Measurements from ENCODE around the gene CCL24. TPM values are rescaled to one million over a fixed set of nuclear protein-coding genes. Genes with fewer than 3 reads are reported as not detected.
A peak's percentile ranks its signal among the peaks of the same experiment; 100 is the strongest.
"Not testable (repeated sequence)": the region's sequence is repeated elsewhere in the genome, so short reads cannot be mapped to it uniquely, and the experiment has no call there.

Gene CCL24
- polyA plus RNA-seq, 4 donors: 2.9 to 76.7 (median 31.6) TPM

DNA sequence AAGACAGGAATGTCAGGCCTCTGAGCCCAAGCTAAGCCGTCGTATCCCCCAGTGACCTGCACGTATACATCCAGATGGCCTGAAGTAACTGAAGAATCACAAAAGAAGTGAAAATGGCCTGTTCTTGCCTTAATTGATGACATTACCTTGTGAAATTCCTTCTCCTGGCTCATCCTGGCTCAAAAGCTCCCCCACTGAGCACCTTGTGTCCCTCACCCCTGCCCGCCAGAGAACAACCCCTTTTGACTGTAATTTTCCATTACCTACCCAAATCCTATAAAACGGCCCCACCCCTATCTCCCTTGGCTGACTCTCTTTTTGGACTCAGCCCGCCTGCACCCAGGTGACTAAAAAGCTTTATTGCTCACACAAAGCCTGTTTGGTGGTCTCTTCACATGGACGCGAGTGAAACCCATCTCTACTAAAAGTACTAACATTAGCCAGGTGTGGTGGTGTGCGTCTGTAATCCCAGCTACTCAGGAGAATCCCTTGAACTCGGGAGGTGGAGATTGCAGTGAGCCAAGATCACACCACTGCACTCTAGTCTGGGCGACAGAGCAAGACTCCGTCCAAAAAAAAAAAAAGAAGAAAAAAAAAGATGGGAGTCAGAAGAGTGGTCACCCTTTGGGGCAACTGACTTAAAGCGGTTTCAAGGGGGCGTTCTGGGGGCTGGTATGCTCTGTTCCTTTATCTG is 25.3 kb downstream of the CCL24 start:
- not testable (repeated sequence) for DNase-seq; H3K9me3 ChIP-seq (ENCODE audit: control insufficient read depth in 2 of 2, insufficient read depth in 1 of 2, low read depth in 1 of 2, low read length in 1 of 2); H3K36me3 ChIP-seq (ENCODE audit: control insufficient read depth in 3 of 3, insufficient read depth in 2 of 3, low read depth in 1 of 3, low read length in 3 of 3); FAIRE-seq; H3K4me3 ChIP-seq (ENCODE audit: low read depth in 1 of 3, low read length in 3 of 3); H3K27me3 ChIP-seq (ENCODE audit: control insufficient read depth in 3 of 3, insufficient read depth in 3 of 3, low read length in 3 of 3); H3K27ac ChIP-seq (ENCODE audit: low read depth in 1 of 3, low read length in 2 of 3); H3K4me1 ChIP-seq (ENCODE audit: control insufficient read depth in 3 of 3, insufficient read depth in 2 of 3, low read depth in 1 of 3, low read length in 2 of 3)
- WGBS, 3 donors: 77 to 84% (median 83%) methylated on average over 14 of the region's 14 CpGs

- not testable (repeated sequence) for H3K4me1 ChIP-seq (ENCODE audit: control insufficient read depth in 3 of 3, insufficient read depth in 2 of 3, low read depth in 1 of 3, low read length in 2 of 3); H3K4me3 ChIP-seq (ENCODE audit: low read depth in 1 of 3, low read length in 3 of 3); H3K9me3 ChIP-seq (ENCODE audit: control insufficient read depth in 2 of 2, insufficient read depth in 1 of 2, low read depth in 1 of 2, low read length in 1 of 2); FAIRE-seq; H3K36me3 ChIP-seq (ENCODE audit: control insufficient read depth in 3 of 3, insufficient read depth in 2 of 3, low read depth in 1 of 3, low read length in 3 of 3); DNase-seq; H3K27ac ChIP-seq (ENCODE audit: low read depth in 1 of 3, low read length in 2 of 3); H3K27me3 ChIP-seq (ENCODE audit: control insufficient read depth in 3 of 3, insufficient read depth in 3 of 3, low read length in 3 of 3)
- 81 to 90% (median 86%) methylated on average over 5 of the region's 5 CpGs for WGBS, 3 donors
Measured at GRCh38 chr7:75783058-75783457, 30.5 kb downstream of the CCL24 start.

DNA sequence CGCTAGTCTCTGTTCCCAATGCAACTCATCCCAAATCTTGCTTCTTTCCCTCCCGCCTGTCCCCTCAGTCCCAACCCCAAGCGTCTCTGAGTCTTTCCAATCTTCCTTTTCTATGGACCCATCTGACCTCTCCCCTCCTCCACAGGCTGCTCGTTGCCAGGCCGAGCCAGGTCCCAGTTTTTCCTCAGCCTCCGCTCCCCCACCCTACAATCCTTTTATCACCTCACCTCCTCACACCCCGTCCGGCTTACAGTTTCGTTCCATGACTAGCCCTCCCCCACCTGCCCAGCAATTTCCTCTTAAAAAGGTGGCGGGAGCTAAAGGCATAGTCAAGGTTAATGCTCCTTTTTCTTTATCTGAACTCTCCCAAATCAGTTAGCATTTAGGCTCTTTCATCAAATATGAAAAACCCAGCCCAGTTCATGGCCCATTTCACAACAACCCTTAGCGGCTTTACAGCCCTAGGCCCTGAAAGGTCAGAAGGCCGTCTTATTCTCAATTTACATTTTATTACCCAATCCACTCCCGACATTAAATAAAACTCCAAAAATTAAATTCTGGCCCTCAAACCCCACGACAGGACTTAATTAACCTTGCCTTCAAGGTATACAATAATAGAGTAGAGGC is 32.8 kb downstream of the CCL24 start:
- not testable (repeated sequence) for H3K9me3 ChIP-seq (ENCODE audit: control insufficient read depth in 2 of 2, insufficient read depth in 1 of 2, low read depth in 1 of 2, low read length in 1 of 2); H3K36me3 ChIP-seq (ENCODE audit: control insufficient read depth in 3 of 3, insufficient read depth in 2 of 3, low read depth in 1 of 3, low read length in 3 of 3); H3K4me3 ChIP-seq (ENCODE audit: low read depth in 1 of 3, low read length in 3 of 3); H3K27me3 ChIP-seq (ENCODE audit: control insufficient read depth in 3 of 3, insufficient read depth in 3 of 3, low read length in 3 of 3); H3K4me1 ChIP-seq (ENCODE audit: control insufficient read depth in 3 of 3, insufficient read depth in 2 of 3, low read depth in 1 of 3, low read length in 2 of 3); FAIRE-seq; H3K27ac ChIP-seq (ENCODE audit: low read depth in 1 of 3, low read length in 2 of 3)
- DNase-seq: peak in 1 of 2 donors; percentile 43
- WGBS, 3 donors: 19 to 57% (median 35%) methylated on average over 14 of the region's 14 CpGs

GRCh38 chr7:75779516-75779915 is 34.1 kb downstream of the CCL24 start:
- not testable (repeated sequence) for H3K9me3 ChIP-seq (ENCODE audit: control insufficient read depth in 2 of 2, insufficient read depth in 1 of 2, low read depth in 1 of 2, low read length in 1 of 2); H3K27ac ChIP-seq (ENCODE audit: low read depth in 1 of 3, low read length in 2 of 3); H3K27me3 ChIP-seq (ENCODE audit: control insufficient read depth in 3 of 3, insufficient read depth in 3 of 3, low read length in 3 of 3); H3K36me3 ChIP-seq (ENCODE audit: control insufficient read depth in 3 of 3, insufficient read depth in 2 of 3, low read depth in 1 of 3, low read length in 3 of 3); DNase-seq; H3K4me3 ChIP-seq (ENCODE audit: low read depth in 1 of 3, low read length in 3 of 3); FAIRE-seq; H3K4me1 ChIP-seq (ENCODE audit: control insufficient read depth in 3 of 3, insufficient read depth in 2 of 3, low read depth in 1 of 3, low read length in 2 of 3)
- WGBS, 3 donors: 83 to 96% (median 87%) methylated on average over 11 of the region's 11 CpGs

DNA sequence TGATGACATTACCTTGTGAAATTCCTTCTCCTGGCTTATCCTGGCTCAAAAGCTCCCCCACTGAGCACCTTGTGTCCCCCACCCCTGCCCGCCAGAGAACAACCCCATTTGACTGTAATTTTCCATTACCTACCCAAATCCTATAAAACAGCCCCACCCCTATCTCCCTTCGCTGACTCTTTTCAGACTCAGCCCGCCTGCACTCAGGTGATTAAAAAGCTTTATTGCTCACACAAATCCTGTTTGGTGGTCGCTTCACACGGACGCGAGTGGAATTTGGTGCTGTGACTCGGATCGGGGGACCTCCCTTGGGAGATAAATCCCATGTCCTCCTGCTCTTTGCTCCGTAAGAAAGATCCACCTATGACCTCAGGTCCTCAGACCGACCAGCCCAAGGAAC is 34.6 kb downstream of the CCL24 start:
- not testable (repeated sequence) for H3K4me3 ChIP-seq (ENCODE audit: low read depth in 1 of 3, low read length in 3 of 3); FAIRE-seq; H3K27ac ChIP-seq (ENCODE audit: low read depth in 1 of 3, low read length in 2 of 3); H3K9me3 ChIP-seq (ENCODE audit: control insufficient read depth in 2 of 2, insufficient read depth in 1 of 2, low read depth in 1 of 2, low read length in 1 of 2); DNase-seq; H3K4me1 ChIP-seq (ENCODE audit: control insufficient read depth in 3 of 3, insufficient read depth in 2 of 3, low read depth in 1 of 3, low read length in 2 of 3); H3K27me3 ChIP-seq (ENCODE audit: control insufficient read depth in 3 of 3, insufficient read depth in 3 of 3, low read length in 3 of 3); H3K36me3 ChIP-seq (ENCODE audit: control insufficient read depth in 3 of 3, insufficient read depth in 2 of 3, low read depth in 1 of 3, low read length in 3 of 3)
- WGBS, 3 donors: 73 to 80% (median 75%) methylated on average over 11 of the region's 11 CpGs

DNA sequence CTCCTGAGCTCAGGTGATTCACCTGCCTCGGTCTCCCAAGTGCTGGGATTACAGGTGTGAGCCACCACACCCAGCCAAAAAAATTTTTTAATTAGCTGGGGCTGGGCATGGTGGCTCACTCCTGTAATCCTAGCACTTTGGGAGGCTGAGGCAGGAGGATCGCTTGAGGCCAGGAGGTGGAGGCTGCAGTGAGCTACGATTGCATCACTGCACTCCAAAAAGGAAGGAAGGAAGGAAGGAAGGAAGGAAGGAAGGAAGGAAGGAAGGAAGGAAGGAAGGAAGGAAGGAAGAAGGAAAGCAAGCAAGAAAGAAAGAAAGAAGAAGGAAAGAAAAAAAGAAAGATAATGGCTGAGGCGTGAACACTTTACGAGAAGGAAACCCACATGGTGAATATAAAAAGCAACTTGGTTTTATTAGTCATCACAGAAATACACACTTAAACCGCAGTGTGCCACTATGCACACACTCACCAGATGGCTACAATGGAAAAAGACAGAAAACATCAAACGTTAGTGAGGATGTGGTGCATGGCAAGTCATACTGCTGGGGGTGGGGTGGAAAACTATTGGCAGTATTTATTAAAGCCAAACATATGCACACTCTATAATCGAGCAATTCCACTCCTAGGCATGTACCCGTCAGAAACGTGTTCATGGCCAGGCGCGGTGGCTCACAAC is 37.2 kb downstream of the CCL24 start:
- Histone ChIP-seq H3K27ac (ENCODE audit: low read depth in 1 of 3, low read length in 2 of 3) (no peak overlapping the region), H3K4me1 (ENCODE audit: control insufficient read depth in 3 of 3, insufficient read depth in 2 of 3, low read depth in 1 of 3, low read length in 2 of 3) (no peaks in the 10 kb centered on the region), H3K27me3 (ENCODE audit: control insufficient read depth in 3 of 3, insufficient read depth in 3 of 3, low read length in 3 of 3) (peaks cover 0 to 3% (median 0%) of the 10 kb centered on the region in 3 donors), H3K9me3 (ENCODE audit: control insufficient read depth in 2 of 2, insufficient read depth in 1 of 2, low read depth in 1 of 2, low read length in 1 of 2) (no peaks in the 10 kb centered on the region), H3K4me3 (ENCODE audit: low read depth in 1 of 3, low read length in 3 of 3) (no peak overlapping the region), H3K36me3 (ENCODE audit: control insufficient read depth in 3 of 3, insufficient read depth in 2 of 3, low read depth in 1 of 3, low read length in 3 of 3) (no peaks in the 10 kb centered on the region)
- WGBS, 3 donors: 65 to 70% (median 66%) methylated on average over 12 of the region's 12 CpGs
- DNase-seq: peak in 1 of 2 donors; percentile 26
- FAIRE-seq: no peak

GRCh38 chr7:75773958-75774357 is 39.6 kb downstream of the CCL24 start:
- 92 to 95% (median 94%) methylated on average over 6 of the region's 6 CpGs for WGBS, 3 donors

DNA sequence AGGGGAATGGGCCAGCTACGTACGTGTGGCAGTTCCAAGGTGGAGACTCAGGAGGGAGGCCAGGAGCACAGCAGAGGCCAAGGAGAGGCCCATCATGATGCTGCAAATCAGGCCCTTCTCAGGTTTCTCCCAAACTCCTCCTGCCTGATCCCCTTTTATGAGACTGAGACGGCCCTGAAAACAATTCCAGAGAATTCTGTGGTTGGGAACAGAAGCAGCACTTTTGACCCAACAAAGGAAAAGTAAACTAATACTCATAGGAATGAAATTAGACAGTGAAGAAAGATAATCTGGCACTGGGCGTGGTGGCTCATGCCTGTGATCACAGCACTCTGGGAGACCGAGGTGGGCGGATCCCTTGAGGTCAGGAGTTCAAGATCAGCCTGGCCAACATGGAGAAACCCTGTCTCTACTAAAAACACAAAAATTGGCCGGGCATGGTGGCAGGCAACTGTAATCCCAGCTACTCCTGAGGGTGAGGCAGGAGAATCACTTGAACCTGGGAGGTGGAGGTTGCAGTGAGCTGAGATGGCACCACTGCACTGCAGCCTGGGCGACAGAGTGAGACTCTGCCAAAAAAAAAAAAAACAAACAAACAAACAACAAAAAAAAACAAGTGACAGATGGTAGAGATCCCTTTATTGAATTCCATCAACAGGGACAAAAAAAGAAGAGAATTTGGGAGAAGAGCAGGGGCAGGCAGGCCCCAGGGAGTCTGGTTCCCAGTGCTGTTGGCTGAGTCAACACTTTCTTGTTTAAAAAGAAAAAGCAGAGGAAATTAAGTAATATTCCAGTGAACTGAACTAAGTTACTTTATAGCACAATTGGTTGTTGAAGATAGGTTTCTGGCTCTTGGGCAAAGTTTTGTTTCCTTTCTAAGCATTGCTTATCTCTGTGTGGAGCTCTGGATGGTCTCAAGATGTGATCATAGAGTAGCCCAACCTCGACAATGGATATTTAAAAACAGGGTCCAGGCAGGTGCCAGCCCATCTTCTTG is 41.2 kb downstream of the CCL24 start, which contains the start of gene CCL26:
TSS of gene CCL26 (minus strand) at position 131 of the 997 bp plus-strand sequence. CDS start at position 96, 35 bp downstream.
- no peak within 1 kb of the TSS for H3K4me3 ChIP-seq (ENCODE audit: low read depth in 1 of 3, low read length in 3 of 3)
- DNase-seq: peak in 1 of 2 donors; percentile 37
- 50 to 58% (median 57%) methylated on average over 9 of the region's 9 CpGs for WGBS, 3 donors
- H3K4me1 ChIP-seq (ENCODE audit: control insufficient read depth in 3 of 3, insufficient read depth in 2 of 3, low read depth in 1 of 3, low read length in 2 of 3): no peaks in the 10 kb centered on the region
- no peaks in the 10 kb centered on the region for H3K9me3 ChIP-seq (ENCODE audit: control insufficient read depth in 2 of 2, insufficient read depth in 1 of 2, low read depth in 1 of 2, low read length in 1 of 2)
- H3K27me3 ChIP-seq (ENCODE audit: control insufficient read depth in 3 of 3, insufficient read depth in 3 of 3, low read length in 3 of 3): no peaks in the 10 kb centered on the region
- H3K27ac ChIP-seq (ENCODE audit: low read depth in 1 of 3, low read length in 2 of 3): peak within 1 kb of the TSS in 1 of 3 donors; percentile 62
- FAIRE-seq: no peak
- no peaks in the 10 kb centered on the region for H3K36me3 ChIP-seq (ENCODE audit: control insufficient read depth in 3 of 3, insufficient read depth in 2 of 3, low read depth in 1 of 3, low read length in 3 of 3)

More at GRCh38 chr7:75773958-75774357, 39.6 kb downstream of the CCL24 start:
- DNase-seq; H3K36me3 ChIP-seq (ENCODE audit: control insufficient read depth in 3 of 3, insufficient read depth in 2 of 3, low read depth in 1 of 3, low read length in 3 of 3); H3K4me1 ChIP-seq (ENCODE audit: control insufficient read depth in 3 of 3, insufficient read depth in 2 of 3, low read depth in 1 of 3, low read length in 2 of 3); FAIRE-seq; H3K27ac ChIP-seq (ENCODE audit: low read depth in 1 of 3, low read length in 2 of 3); H3K4me3 ChIP-seq (ENCODE audit: low read depth in 1 of 3, low read length in 3 of 3); H3K27me3 ChIP-seq (ENCODE audit: control insufficient read depth in 3 of 3, insufficient read depth in 3 of 3, low read length in 3 of 3); H3K9me3 ChIP-seq (ENCODE audit: control insufficient read depth in 2 of 2, insufficient read depth in 1 of 2, low read depth in 1 of 2, low read length in 1 of 2): not testable (repeated sequence)

Data from small intestine (tissue), 7 donors.